ENCODE data around the gene HMCN2. TPM values are rescaled to one million over a fixed set of nuclear protein-coding genes. Genes with fewer than 3 reads are reported as not detected.
A peak's percentile ranks its signal among the peaks of the same experiment; 100 is the strongest.

Gene HMCN2
- total and polyA plus RNA-seq, 8 donors = 1.1 to 21.1 (median 5.0) TPM

GRCh38 chr9:130483371-130483971, 217.9 kb downstream of the HMCN2 start:
- Histone ChIP-seq H3K4me1 (no peaks in the 10 kb centered on the region), H3K4me3 (no peak overlapping the region), H3K9me3 (no peaks in the 10 kb centered on the region), H3K36me3 (peaks cover 0 to 82% (median 62%) of the 10 kb centered on the region in 4 donors), H3K27ac (no peak overlapping the region), H3K27me3 (no peaks in the 10 kb centered on the region)
- peak in 1 of 2 donors; percentile 40 for DNase-seq
- intact Hi-C loops (cut with DNase I; ENCODE audit: low total_unique reads) = no loop called here
- 52 to 66% (median 58%) methylated on average over 14 to 16 of the region's 16 CpGs for WGBS, 5 donors
- TF ChIP-seq POLR2AphosphoS5 (IDR thresholded peaks at IDR 0.05) (no peak), CTCF (IDR thresholded peaks at IDR 0.05) (no peak), EP300 (IDR thresholded peaks at IDR 0.05) (no peak), POLR2A (IDR thresholded peaks at IDR 0.05) (no peak)

Small RNAs within 50 kb of the gene (small RNA-seq; reads per million reads assigned to genes)
- gene RN7SL665P = 0 reads per million in 4 donors

Other genes starting within 250 kb of the HMCN2 start
- gene FNBP1, start 222.6 kb upstream of the HMCN2 start, total RNA-seq = 100 to 1,000 TPM in 1 of 5 donors, 10 to 100 TPM in 4; 52.7 to 129 (median 69.6) TPM
- gene FNBP1, start 222.6 kb upstream of the HMCN2 start, polyA plus RNA-seq = 10 to 100 TPM in 2 of 3 donors, 1 to 10 TPM in 1; 9.0 to 19.7 (median 10.4) TPM
- 10 to 100 TPM in 4 of 5 donors, 1 to 10 TPM in 1; 5.3 to 37.8 (median 21.4) TPM for gene GPR107, start 211.9 kb upstream of the HMCN2 start, total RNA-seq
- gene GPR107, start 211.9 kb upstream of the HMCN2 start, polyA plus RNA-seq = 1 to 10 TPM; 3.4 to 7.9 (median 6.4) TPM
- 10 to 100 TPM; 12.8 to 50.0 (median 16.7) TPM for gene NCS1, start 93.4 kb upstream of the HMCN2 start, total RNA-seq
- 10 to 100 TPM in 1 of 3 donors, 1 to 10 TPM in 2; 3.2 to 26.0 (median 6.4) TPM for gene NCS1, start 93.4 kb upstream of the HMCN2 start, polyA plus RNA-seq
- gene ASS1, start 179.2 kb downstream of the HMCN2 start, total RNA-seq = 10 to 100 TPM in 4 of 5 donors, 1 to 10 TPM in 1; 9.8 to 88.8 (median 51.9) TPM
- 100 to 1,000 TPM in 1 of 3 donors, 10 to 100 TPM in 2; 65.8 to 147 (median 94.4) TPM for gene ASS1, start 179.2 kb downstream of the HMCN2 start, polyA plus RNA-seq

Data from stomach (tissue), 9 donors.